ENCODE measurements around the gene CHSY3.

The CHSY3 gene

DNA sequence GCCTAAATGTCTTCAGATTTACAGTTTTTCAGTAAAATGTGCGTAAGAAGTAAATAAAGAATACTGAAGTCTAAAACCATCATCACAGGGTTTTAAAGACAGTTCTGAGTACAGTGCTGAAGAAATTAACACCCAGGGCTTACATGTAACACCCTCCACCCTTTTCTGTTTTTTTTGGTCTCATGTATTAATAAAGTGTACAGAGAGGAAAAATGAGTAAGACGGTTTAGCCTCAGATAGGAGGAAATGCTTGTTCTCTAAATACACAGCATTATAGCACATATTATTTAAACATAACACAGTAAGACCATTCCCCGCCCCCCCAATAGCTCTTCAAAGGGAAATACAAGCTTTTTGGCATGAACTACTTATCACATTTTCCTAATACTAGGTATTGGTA lies 119.3 kb downstream of the CHSY3 start:
- no peak for DNase-seq (ENCODE audit: low read depth, low spot score)

DNA sequence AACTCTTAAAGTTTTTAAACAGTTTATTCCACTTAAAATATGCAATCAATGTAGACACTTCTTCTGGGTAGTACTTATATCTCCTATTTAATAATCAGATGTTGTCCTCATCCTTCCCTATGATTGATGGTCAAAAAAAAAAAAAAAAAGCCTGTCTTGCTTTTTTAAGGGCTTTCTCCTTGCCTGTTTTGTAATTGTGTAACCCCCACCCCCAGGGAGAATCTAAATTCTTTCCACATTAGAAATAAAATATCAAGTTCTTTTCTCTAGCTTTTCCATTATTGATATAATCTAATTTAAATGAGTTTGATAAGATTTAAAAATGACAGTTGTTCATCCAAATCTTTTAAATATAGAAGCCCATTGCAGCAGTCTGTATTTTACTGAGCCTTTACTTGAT lies 119.7 kb downstream of the CHSY3 start:
- no peak for DNase-seq (ENCODE audit: low read depth, low spot score)

DNA sequence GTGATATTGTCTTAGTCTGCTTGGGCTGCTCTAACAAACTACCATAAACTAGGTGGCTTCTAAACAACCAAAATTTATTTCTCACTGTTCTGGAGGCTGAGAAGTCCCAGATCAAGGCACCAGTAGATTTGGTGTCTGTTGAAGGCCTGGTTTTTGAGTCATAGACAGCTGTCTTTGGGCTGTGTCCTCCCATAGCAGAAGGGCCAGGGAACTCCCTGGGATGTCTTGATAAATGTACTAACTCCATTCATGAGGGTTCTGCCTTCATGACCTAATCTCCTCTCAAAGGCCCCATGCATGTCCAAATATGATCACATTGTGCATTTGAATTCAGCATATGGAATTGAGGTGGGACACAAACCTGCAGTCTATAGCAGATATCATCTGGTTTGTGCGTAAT lies 121.2 kb downstream of the CHSY3 start:
- DNase-seq (ENCODE audit: low read depth, low spot score), result no peak

DNA sequence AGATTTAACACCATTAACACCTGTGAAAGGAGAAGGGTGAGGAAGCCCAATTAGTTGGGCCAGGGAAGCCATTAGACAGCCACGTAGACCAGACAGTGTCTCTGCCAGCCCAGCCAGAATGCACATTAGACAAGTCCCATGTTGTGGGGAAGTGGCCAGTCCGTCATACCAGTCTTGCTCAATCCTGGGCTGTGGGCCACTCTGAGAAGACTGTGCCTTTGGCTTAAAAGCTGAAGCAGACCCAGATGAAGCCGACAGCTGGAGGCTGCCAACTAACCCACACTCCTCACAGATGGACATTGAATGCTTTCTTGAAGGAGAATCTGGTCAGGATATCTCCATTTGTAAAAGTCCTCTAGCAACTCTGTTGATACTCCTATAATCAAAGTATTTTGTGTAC lies 128.5 kb downstream of the CHSY3 start:
- no peak for DNase-seq (ENCODE audit: low read depth, low spot score)

DNA sequence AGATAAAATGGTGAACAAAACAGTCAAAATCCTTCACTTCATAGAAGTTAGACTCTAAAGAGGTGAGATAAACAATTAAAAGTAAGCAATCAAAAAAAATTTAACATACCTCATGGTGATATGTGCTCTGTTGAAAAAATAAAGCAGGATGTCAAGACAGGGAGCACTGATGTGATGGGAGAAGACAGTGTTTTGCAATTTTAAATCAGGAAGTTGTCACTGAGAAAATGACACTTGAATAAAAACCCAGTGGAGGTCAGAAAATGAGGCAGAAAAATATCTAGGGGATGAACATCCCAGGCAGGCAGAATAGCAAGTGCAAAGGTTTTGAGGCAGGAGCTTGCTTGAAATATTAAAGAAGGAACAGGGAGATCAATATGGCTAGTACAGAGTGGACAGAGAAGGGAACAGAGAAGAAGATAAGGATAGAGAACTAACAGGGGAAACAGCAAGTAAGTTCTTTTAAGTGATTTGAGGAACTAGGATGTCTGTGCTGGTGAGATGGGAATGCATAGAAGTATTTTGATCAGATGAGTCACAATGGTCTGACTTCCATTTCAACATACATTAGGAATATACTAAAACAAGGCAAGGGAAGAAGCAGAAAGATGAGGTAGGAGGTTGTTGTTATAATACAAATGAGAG lies 130.4 kb downstream of the CHSY3 start:
- DNase-seq (ENCODE audit: low read depth, low spot score), result no peak

DNA sequence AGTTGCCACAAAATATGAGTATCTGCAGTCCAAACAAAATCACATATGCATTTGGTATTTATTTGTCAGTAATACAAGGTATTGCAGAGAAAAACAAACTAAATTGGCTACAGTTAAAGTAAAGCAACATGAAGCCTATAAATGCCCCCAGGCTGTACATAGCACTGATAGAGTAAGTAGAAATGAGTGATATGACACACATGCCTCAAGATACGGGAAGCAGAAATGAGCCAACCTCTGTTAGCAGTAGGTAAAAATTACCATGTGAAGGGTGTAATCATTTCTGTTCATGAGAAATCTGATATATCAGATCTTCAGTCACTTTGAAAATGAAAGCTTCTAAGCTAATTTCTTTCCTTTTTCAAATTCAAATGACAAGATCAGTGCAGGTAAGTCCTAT lies 131.1 kb downstream of the CHSY3 start:
- DNase-seq (ENCODE audit: low read depth, low spot score), result no peak

DNA sequence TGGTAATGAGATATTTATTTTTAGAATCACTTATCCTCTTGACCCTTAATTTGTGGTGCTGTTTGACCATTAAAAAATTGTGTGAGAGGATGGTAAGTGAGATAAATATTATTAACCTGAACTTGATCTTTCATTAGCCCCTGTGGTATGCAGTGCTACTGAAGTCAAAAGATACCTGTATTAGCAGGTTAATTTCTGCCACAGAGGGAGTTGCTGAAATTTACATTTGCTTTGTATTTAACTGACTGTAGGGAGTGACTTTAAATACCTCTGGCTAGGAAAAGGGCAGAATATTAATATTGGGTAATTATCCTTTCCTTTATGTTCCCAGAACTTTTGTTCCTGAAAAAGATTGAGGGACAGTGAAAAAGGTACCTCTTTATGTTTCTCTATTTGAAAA lies 133.6 kb downstream of the CHSY3 start:
- no peak for DNase-seq (ENCODE audit: low read depth, low spot score)

DNA sequence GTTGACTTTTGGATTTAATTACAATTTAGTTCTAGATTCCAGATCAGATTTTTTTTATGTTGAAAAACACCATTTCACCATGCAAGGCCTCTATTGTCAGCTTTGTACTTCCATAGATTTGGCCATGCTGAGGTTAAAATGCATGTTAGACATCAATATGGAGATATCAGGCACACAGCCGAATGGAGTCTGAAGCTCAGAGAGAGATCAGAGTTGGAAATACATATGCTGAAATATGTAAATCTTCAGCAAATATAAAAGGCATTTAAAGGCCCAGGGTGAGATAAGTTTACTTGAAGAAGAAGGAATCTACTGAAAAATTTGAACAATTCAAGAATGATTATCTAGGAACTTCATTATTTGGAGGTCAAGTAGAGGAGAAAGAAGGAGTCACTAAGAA lies 139.6 kb downstream of the CHSY3 start:
- no peak for DNase-seq (ENCODE audit: low read depth, low spot score)

DNA sequence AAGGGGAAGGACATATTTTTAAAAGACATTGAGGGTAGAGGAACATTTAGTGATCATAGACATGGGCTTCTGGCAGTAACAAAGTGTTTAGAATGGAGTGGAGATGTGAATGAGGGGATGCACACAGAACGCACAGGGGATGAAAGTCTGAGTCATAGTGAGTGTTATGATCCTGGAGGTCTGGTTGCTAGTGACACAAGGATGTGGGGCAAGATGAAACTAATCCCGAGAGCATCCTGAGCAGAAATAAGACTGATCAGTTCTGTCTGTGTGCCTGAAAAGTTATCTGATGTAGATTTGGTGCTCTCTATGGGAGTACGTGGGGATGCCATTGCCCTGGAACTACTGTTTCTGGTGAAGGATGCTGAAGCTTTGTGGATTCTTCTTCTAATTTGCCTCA lies 141.1 kb downstream of the CHSY3 start:
- DNase-seq (ENCODE audit: low read depth, low spot score), result no peak

DNA sequence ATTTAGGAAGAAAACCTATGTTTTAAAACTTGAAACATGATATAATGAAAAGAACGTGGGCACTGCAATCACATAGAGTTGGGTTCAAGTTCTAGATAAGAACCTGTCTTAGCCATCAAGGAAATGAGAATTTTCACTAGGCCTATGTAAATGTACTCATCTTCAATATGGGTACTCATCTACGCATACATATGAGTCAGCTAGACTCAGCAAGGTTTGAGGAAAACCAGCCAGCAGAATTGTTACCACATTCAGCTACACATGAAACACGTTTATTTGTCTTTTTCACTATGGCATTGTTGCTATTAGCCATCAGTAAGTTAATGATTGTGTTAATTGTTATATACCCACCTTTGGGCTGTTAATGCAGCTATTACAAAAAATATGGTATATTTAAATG lies 146.3 kb downstream of the CHSY3 start:
- no peak for DNase-seq (ENCODE audit: low read depth, low spot score)

DNA sequence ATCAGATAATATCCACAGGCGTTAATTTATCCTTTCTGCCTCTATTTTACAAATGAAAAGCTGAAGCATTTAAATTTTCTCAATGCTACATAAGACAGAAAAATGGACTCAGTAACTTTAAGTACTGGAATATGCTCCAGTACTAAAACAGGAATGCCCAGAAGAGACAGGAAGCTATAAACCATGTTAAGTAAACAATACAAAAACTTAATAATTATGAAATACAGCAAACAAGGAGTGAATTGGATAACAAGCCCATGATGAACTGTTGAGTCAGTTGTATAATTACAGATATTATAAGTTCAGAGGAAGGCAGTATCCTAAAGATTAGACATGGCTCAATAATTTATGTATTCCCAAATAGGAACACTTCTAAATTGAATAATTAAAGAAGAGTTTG lies 148.5 kb downstream of the CHSY3 start:
- no peak for DNase-seq (ENCODE audit: low read depth, low spot score)

DNA sequence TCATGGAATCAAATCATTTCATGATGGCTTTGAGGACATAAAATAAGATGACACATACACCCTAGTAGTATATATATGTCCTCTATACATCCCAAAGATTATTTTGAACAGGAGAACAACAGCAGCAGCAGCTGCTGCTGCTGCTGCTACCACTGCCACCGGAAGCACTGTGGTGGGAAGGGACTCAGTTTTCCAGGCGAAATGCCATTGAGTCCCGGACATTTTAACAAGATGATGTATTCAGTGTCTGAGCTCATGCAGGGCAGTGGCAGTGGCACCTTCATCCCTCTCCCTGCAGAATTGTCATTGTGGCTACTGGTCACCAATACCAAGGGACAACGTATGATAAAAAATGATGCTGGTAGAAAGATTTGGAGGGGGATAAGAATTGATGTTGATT lies 151.3 kb downstream of the CHSY3 start:
- DNase-seq (ENCODE audit: low read depth, low spot score), result no peak

DNA sequence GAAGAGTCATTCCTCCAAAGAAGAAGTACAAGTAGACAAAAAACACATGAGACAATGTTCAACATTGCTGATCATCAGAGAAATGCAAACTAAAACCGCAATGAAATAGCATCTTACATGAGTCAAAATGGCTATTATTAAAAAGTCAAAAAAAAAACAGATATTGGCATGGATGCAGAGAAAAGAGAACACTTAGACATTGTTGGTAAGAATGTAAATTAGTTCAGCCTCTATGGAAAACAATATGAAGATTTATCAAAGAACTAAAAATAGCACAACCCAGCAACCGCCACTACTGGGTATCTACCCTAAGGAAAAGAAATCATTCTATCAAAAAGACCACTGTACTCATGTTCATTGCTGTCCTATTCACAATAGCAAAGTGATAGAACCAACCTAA lies 157.5 kb downstream of the CHSY3 start:
- DNase-seq (ENCODE audit: low read depth, low spot score), result no peak

DNA sequence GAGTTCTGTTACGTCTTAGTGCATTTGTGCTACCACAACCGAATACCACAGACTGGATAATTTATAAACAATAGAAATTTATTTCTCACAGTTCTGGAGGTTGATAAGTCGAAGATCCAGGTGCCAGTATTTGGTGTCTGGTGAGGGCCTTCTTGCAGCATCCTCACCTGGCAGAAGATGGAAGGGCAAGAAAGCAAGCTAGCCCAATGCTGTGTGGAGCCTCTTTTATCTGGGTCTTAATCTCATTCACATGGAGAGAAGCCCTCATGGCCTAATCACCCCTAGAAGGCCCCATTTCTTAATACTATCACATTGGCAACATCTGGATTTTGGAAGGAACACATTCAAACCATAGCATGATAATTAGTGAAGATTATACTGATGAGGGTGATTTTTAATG lies 159.3 kb downstream of the CHSY3 start:
- no peak for DNase-seq (ENCODE audit: low read depth, low spot score)

DNA sequence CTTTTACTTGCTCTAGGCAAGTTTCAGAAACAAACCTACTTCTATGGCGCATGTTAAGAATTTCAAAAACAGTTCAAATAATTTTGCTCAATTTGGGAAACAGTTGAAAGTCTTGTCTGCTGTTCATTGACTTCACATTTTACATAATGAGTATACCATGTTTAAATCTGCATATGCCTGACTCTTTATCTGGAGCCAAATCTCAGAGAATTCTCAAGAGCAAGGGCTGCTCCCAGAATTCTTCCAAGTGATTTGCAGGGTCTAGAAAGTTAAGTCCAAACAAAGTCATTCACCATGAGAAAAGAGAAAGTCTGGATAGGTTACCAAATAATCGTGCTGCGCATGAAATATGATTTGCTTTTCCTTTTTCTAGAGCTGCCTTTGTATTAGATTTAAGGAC lies 160.2 kb downstream of the CHSY3 start:
- no peak for DNase-seq (ENCODE audit: low read depth, low spot score)

DNA sequence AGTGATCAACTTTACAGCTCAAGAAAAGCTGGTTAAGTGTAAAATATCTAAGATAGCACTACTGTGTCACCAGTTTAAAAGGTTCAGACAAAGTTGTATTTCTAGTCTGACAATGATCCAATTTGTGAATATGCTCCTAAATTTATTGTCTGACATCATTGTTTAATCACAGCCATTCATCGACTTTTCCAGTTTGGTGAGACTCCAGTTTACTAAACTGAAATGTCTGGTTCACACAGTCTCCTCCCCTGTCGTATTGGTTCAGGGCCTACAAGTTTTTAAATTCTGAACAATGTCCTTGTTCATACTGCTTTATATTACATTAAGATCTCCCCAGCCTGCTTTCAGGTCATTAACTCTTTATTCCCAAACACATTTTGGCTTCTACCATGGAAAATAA lies 161.4 kb downstream of the CHSY3 start:
- no peak for DNase-seq (ENCODE audit: low read depth, low spot score)

DNA sequence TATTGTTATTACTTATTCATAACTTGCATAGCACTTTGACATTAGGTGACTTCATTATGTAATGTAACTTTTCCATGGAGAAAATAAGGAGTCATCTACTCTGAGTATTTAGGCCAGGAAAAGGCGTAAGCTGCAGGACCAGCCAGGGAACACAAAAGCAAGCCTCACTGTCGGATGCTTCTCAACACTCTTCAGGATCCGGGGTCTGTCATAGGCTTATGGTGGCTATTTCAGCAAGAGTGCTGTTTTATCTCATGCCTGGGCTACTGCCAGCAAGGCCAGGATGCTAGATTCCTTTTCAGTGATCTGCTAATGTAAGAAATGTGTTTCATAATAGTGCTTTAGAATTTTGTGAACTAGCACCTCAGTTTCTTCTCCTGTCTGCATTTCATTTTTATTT lies 162.4 kb downstream of the CHSY3 start:
- no peak for DNase-seq (ENCODE audit: low read depth, low spot score)

DNA sequence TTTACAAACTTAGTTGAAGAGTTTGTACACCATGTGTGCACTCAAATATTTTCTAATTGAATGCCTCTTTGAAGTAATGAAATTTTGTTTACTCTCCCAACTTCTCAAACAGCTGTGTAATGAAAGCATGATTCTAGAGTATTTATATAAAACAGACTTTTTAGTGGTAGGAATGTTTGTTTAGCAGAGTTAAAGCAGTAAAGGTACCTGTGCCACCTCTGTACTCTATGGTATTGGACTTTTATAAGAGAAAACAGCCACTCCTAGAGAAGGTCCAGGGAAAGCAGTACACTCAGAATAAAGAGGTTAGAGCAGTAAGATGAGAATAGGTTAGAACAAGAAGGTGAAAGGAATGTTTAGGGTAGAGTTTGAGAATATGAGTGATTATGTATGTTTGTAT lies 163.1 kb downstream of the CHSY3 start:
- no peak for DNase-seq (ENCODE audit: low read depth, low spot score)

DNA sequence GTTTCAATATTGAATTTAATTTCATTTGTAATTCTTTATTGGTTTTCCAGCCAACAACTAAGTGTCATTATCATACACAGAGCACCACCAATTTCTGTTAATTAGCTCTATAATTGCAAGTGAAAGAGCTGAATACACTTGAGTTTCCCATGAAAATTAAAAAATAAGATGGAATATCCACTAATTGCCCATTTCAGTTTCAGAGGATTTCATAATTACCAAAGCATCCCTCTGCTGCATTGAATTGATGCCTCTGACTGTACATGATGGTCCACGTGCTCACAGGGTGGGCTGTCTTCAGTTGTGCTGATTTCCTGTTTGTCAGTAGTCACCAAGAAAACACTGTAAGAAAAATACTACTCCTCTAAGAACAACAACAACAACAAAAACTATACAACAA lies 163.8 kb downstream of the CHSY3 start:
- no peak for DNase-seq (ENCODE audit: low read depth, low spot score)

DNA sequence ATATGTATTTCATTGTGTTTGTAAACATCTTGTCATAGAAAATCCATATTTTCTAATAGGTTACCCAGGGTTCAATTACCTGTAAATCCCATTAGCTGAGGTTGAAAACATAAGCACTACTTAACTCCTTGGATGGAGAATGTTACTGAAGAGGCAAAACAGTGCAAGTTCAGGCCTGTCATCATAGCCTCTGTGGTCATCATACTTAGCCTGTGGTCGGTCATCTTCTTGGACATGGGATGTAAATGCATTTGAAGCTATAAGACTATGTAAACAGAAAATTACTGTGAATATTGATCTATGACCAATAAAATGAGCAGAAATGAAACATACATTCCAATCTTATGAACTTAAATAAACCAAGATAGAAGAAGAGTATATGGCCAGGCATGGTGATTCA lies 164.7 kb downstream of the CHSY3 start:
- no peak for DNase-seq (ENCODE audit: low read depth, low spot score)

DNA sequence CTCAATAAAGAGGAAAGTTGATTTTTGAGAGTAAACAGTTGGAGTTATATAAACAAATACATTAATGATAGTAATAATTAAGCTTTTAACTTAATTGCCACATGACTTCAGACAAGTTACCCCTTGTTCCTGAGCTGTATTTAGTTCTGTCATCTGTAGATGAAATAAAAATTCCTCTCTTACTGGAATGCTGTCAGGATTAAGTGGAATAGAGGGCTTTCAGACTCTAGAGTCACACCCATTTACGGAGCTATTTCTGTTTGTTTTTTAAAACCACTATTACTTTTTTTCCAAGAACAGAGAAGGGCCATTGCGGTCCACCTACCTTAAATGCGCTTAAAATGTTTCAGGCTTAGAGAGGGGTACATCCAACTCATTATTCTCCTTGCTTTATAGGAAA lies 170.6 kb downstream of the CHSY3 start:
- no peak for DNase-seq (ENCODE audit: low read depth, low spot score)

DNA sequence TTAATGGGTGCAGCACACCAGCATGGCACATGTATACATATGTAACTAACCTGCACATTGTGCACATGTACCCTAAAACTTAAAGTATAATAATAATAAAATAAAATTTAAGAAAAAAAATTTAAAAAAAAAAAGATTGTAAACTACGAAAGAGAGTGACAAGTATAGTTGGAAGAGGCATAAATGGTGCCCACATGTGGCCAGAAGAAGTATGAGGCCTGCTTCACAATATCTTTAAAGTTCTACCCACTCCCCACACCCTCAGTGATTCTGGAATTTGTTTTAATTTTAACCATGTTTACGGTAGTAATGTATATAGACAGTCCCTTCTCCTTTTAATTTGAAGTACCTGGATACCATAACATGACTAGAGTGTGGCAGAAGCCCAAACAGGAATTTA lies 172.7 kb downstream of the CHSY3 start:
- no peak for DNase-seq (ENCODE audit: low read depth, low spot score)

DNA sequence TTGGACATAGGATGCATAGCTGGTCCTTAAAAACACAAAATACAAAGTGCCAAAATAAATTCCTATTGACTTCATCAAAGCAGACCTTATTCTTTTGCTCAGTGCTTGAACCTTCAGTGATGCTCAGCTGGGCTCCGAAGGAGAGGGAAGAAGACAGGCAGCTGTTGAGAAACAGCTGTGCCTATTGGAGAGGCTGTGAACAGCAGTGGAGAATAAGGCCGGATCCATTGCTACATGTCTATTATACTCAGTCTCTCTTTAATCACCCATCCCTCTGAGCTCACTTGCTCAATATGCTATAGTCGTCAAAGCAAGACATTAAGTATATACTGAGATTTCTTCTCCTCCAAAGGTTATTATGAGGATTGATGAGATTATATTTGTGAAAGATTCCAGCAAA lies 174.4 kb downstream of the CHSY3 start:
- no peak for DNase-seq (ENCODE audit: low read depth, low spot score)

DNA sequence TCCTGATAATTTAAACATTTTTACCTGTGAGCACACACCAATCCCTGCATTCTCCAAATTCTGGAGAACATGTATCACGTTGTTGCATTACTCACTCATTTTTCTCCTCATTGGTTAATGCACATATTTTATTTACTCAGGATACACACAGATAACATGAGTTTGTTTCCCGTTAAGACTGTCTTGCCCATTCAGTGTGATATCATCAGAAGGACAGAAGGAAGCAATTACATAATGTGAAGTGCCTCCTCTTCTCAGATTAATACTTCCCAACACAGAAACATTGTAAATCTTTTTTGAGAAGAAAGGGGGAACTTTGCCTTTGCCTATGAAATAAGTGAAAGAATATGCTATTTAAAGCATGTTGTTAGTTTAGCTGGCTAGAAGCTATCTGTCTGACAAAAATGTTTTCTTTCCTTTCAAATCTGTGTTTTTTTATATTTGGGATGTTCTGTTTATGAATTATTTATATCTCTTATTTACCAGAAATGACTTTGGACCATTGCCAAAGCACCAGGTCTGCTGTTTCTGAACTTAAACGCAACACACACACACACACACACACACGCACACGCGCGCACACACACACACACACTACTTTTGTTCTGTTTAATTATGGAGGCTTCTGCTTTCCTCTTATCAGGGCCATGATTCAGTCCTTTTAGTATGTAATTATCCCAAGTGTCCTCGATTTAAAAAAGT lies 186.5 kb downstream of the CHSY3 start:
- no peak for DNase-seq (ENCODE audit: low read depth, low spot score)
